Liver (tissue), 3 donors: ENCODE data around the gene BMPER.

ENCODE experiments used
- RAD21 ChIP-seq, 2 donors: IDR thresholded peaks; 2 replicates each; pipeline ENCODE4 v1.6.1; 2016; ENCODE audit warnings: antibody characterized with exemption in 2 of 2, mild to moderate bottlenecking in 2 of 2
- TF ChIP-seq, protein P1 (sequence below): fragments of 150-350 bp; IDR thresholded peaks from 2 replicates; pipeline ENCODE4 v1.5.1; 2017; ENCODE audit warnings: improper control_type of control experiment, low read depth, low read length; ENCODE audit not compliant: missing input control
- TF ChIP-seq, protein P2 (sequence below): IDR thresholded peaks from 2 replicates; pipeline ENCODE4 v1.6.1; 2016; ENCODE audit warnings: antibody characterized with exemption
- donor health status: healthy.
- donor health status: healthy.

- TF ChIP-seq, protein P1, sequence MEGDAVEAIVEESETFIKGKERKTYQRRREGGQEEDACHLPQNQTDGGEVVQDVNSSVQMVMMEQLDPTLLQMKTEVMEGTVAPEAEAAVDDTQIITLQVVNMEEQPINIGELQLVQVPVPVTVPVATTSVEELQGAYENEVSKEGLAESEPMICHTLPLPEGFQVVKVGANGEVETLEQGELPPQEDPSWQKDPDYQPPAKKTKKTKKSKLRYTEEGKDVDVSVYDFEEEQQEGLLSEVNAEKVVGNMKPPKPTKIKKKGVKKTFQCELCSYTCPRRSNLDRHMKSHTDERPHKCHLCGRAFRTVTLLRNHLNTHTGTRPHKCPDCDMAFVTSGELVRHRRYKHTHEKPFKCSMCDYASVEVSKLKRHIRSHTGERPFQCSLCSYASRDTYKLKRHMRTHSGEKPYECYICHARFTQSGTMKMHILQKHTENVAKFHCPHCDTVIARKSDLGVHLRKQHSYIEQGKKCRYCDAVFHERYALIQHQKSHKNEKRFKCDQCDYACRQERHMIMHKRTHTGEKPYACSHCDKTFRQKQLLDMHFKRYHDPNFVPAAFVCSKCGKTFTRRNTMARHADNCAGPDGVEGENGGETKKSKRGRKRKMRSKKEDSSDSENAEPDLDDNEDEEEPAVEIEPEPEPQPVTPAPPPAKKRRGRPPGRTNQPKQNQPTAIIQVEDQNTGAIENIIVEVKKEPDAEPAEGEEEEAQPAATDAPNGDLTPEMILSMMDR, result no peak
- TF ChIP-seq RAD21 (IDR thresholded peaks at IDR 0.05), result no peak
- TF ChIP-seq, protein P2, sequence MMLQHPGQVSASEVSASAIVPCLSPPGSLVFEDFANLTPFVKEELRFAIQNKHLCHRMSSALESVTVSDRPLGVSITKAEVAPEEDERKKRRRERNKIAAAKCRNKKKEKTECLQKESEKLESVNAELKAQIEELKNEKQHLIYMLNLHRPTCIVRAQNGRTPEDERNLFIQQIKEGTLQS, result no peak
These were observed 31.2 kb downstream of the BMPER start for GRCh38 chr7:33936503-33936902.
